Daoy (cell line): ENCODE data around the gene C16orf87. TPM values are rescaled to one million over a fixed set of nuclear protein-coding genes. Genes with fewer than 3 reads are reported as not detected.

Experiments
- DNase-seq: peaks from one replicate; pipeline ENCODE4 v3.0.0-alpha.2; 2015; ENCODE audit warnings: low read depth
- total RNA-seq: library from RNA; depleted of rRNA; stranded (reverse); fragments of >200 nt; shearing (Covaris generic); gene quantifications from 2 replicates; pipeline ENCODE4 v1.2.3, GENCODE V29; 2014; rRNA removed

C16orf87 gene
- total RNA-seq, 1 experiment from 2014 or later: 17.4 TPM

GRCh38 chr16:46757339-46758050 is 73.5 kb downstream of the C16orf87 start:
- DNase-seq: peak; percentile 30

GRCh38 chr16:46756772-46757171 is 74.2 kb downstream of the C16orf87 start:
- DNase-seq: no peak

- DNase-seq: no peak
These were observed 78.0 kb downstream of the C16orf87 start for GRCh38 chr16:46753015-46753414.

GRCh38 chr16:46751381-46751780 is 79.6 kb downstream of the C16orf87 start:
- DNase-seq: no peak

- no peak for DNase-seq
These were observed 81.9 kb downstream of the C16orf87 start for GRCh38 chr16:46748775-46749705.

- DNase-seq: no peak
These were observed 83.0 kb downstream of the C16orf87 start, which contains the start of gene MYLK3 for GRCh38 chr16:46747777-46748651. Gene MYLK3 (minus strand): TSS chr16:46748344. CDS start chr16:46748193, 151 bp downstream.

- no peak for DNase-seq
These were observed 83.9 kb downstream of the C16orf87 start for GRCh38 chr16:46746821-46747776.

Other genes starting within 250 kb of the C16orf87 start
- gene SHCBP1, start 209.8 kb downstream of the C16orf87 start, total RNA-seq: 34.6 and 37.7 TPM in 2 replicates
- gene VPS35, start 142.0 kb downstream of the C16orf87 start, total RNA-seq: 84.9 and 95.3 TPM in 2 replicates
- gene ORC6, start 141.5 kb downstream of the C16orf87 start, total RNA-seq: 38.9 and 50.6 TPM in 2 replicates
- 0.03 and 0.11 TPM in 2 replicates for gene MYLK3, start 82.8 kb downstream of the C16orf87 start, total RNA-seq
- gene GPT2, start 53.2 kb upstream of the C16orf87 start, total RNA-seq: 12.9 and 13.7 TPM in 2 replicates
- 70.6 and 126 TPM in 2 replicates for gene DNAJA2, start 142.5 kb upstream of the C16orf87 start, total RNA-seq